ENCODE results near the gene ADAM15.

ADAM15 gene

GRCh38 chr1:155110381-155110780, 59.3 kb downstream of the ADAM15 start:
- TF ChIP-seq CTCF (conservative IDR thresholded peaks at IDR 0.05; ENCODE audit: low read depth, low read length) = no peak
- DNase-seq (ENCODE audit: low read depth) = no peak
- H3K4me3 ChIP-seq (ENCODE audit: low read depth, low read length) = no peak overlapping the region

GRCh38 chr1:155110826-155111225, 59.7 kb downstream of the ADAM15 start:
- TF ChIP-seq CTCF (conservative IDR thresholded peaks at IDR 0.05; ENCODE audit: low read depth, low read length) = no peak
- H3K4me3 ChIP-seq (ENCODE audit: low read depth, low read length) = no peak overlapping the region
- DNase-seq (ENCODE audit: low read depth) = no peak
